Eye (tissue), 1 donor: ENCODE results near the gene CBLIF.
"Not testable (repeated sequence)": the region's sequence is repeated elsewhere in the genome, so short reads cannot be mapped to it uniquely, and the experiment has no call there.

Source experiments
- DNase-seq: peaks from one replicate; pipeline ENCODE4 v3.0.0-alpha.2; 2015

Gene CBLIF

GRCh38 chr11:59846556-59846955 lies 1.3 kb upstream of the CBLIF start:
- DNase-seq, result no peak

GRCh38 chr11:59842316-59842715 lies 3.0 kb downstream of the CBLIF start:
- no peak for DNase-seq

GRCh38 chr11:59841514-59841913 lies 3.8 kb downstream of the CBLIF start:
- no peak for DNase-seq

- DNase-seq, result no peak
Measured at GRCh38 chr11:59839615-59840014, 5.7 kb downstream of the CBLIF start.

GRCh38 chr11:59833602-59834001 lies 11.7 kb downstream of the CBLIF start:
- DNase-seq, result no peak

- no peak for DNase-seq
Measured at GRCh38 chr11:59829358-59829757, 15.9 kb downstream of the CBLIF start.

- DNase-seq, result peak; percentile 81
Measured at GRCh38 chr11:59822989-59823566, 22.2 kb downstream of the CBLIF start.

GRCh38 chr11:59818572-59818971 lies 26.7 kb downstream of the CBLIF start:
- no peak for DNase-seq

GRCh38 chr11:59816434-59816833 lies 28.9 kb downstream of the CBLIF start:
- not testable (repeated sequence) for DNase-seq

GRCh38 chr11:59815754-59816153 lies 29.5 kb downstream of the CBLIF start:
- no peak for DNase-seq

- DNase-seq, result no peak
Measured at GRCh38 chr11:59814021-59814420, 31.3 kb downstream of the CBLIF start.

- DNase-seq, result no peak
Measured at GRCh38 chr11:59813364-59813763, 31.9 kb downstream of the CBLIF start.

GRCh38 chr11:59812220-59812619 lies 33.1 kb downstream of the CBLIF start:
- no peak for DNase-seq

- DNase-seq, result no peak
Measured at GRCh38 chr11:59810911-59811259, 34.4 kb downstream of the CBLIF start.

- peak; percentile 96 for DNase-seq
Measured at GRCh38 chr11:59810189-59810910, 34.9 kb downstream of the CBLIF start, which contains the start of gene MRPL16. Gene MRPL16, minus strand, starts transcription at chr11:59810778. Its CDS starts 120 bp downstream, at chr11:59810658.

- no peak for DNase-seq
Measured at GRCh38 chr11:59807047-59807610, 38.2 kb downstream of the CBLIF start.

GRCh38 chr11:59804061-59804460 lies 41.2 kb downstream of the CBLIF start:
- no peak for DNase-seq

- DNase-seq, result peak; percentile 86
Measured at GRCh38 chr11:59802639-59803176, 42.6 kb downstream of the CBLIF start.

- DNase-seq, result no peak
Measured at GRCh38 chr11:59801981-59802638, 43.2 kb downstream of the CBLIF start.

- no peak for DNase-seq
Measured at GRCh38 chr11:59801160-59801706, 44.1 kb downstream of the CBLIF start.

GRCh38 chr11:59800390-59801025 lies 44.8 kb downstream of the CBLIF start:
- DNase-seq, result no peak

- DNase-seq, result no peak
Measured at GRCh38 chr11:59794417-59794816, 50.9 kb downstream of the CBLIF start.

GRCh38 chr11:59792507-59792906 lies 52.8 kb downstream of the CBLIF start:
- DNase-seq, result no peak
